GM12878 (cell line): Measurements from ENCODE around the gene TNIP1. TPM values are rescaled to one million over a fixed set of nuclear protein-coding genes. Genes with fewer than 3 reads are reported as not detected.

ENCODE experiments used
- DPF2 ChIP-seq: fragments of 450-650 bp; IDR thresholded peaks from 2 replicates; pipeline ENCODE4 v1.6.1; 2017; ENCODE audit warnings: mild to moderate bottlenecking
- FOS ChIP-seq: IDR thresholded peaks from 3 replicates; pipeline ENCODE4 v1.6.1; 2011; ENCODE audit warnings: borderline replicate concordance; ENCODE audit not compliant: insufficient read length; ENCODE audit errors: extremely low read depth
- HDGF ChIP-seq: fragments of 450-650 bp; IDR thresholded peaks from 2 replicates; pipeline ENCODE4 v1.6.1; 2016; ENCODE audit warnings: antibody characterized with exemption
- IKZF1 ChIP-seq: fragments of 450-650 bp; conservative IDR thresholded peaks from 2 replicates; pipeline ENCODE4 v1.6.1; 2017; ENCODE audit warnings: antibody characterized with exemption, mild to moderate bottlenecking
- JUND ChIP-seq: IDR thresholded peaks from 2 replicates; pipeline ENCODE4 v1.6.1; 2012; ENCODE audit warnings: low read depth, mild to moderate bottlenecking, low read length, improper control_type of control experiment, moderate library complexity
- NR2C1 ChIP-seq: fragments of 450-650 bp; IDR thresholded peaks from 2 replicates; pipeline ENCODE4 v1.6.1; 2017; ENCODE audit warnings: antibody characterized with exemption, mild to moderate bottlenecking, moderate library complexity
- POLR2A ChIP-seq: IDR thresholded peaks from 2 replicates; pipeline ENCODE4 v1.6.1; 2011; ENCODE audit warnings: low read depth, mild to moderate bottlenecking, low read length
- POLR2AphosphoS5 ChIP-seq: IDR thresholded peaks from 2 replicates; pipeline ENCODE4 v1.6.1; 2011; ENCODE audit warnings: mild to moderate bottlenecking, low read length, inconsistent platforms
- SPI1 ChIP-seq: IDR thresholded peaks from 2 replicates; pipeline ENCODE4 v1.6.1; 2011; ENCODE audit warnings: low read depth, mild to moderate bottlenecking, low read length, moderate library complexity, borderline replicate concordance; ENCODE audit not compliant: insufficient read depth
- WRNIP1 ChIP-seq: IDR thresholded peaks from 2 replicates; pipeline ENCODE4 v1.6.1; 2011; ENCODE audit warnings: low read depth, low read length, improper control_type of control experiment, borderline replicate concordance
- ZBED1 ChIP-seq: IDR thresholded peaks from 2 replicates; pipeline ENCODE4 v1.6.1; 2016; ENCODE audit warnings: borderline replicate concordance
- ZNF217 ChIP-seq: fragments of 450-650 bp; IDR thresholded peaks from 2 replicates; pipeline ENCODE4 v1.6.1; 2017; ENCODE audit warnings: antibody characterized with exemption, mild to moderate bottlenecking
- polyA plus RNA-seq, 11 experiments: library from polyadenylated mRNA; depleted of rRNA in 4 of 11; unstranded in 6 of 11; stranded (reverse) in 5 of 11; fragments of >200 nt; fragmentation: Nextera tagmentation in 4 of 11; fragmentation: Illumina TruSeq in 1 of 11; extraction: Ambion mirVana in 4 of 11; extraction: Trizol in 1 of 11; gene quantifications; 1 replicate in 1 of 11; 2 replicates in 10 of 11; pipeline versions ENCODE4 v1.2.1 to v1.2.3, GENCODE V29; 2011 to 2016; ENCODE audit warnings: inconsistent platforms in 2 of 11, missing spikeins in 2 of 11, low read depth in 1 of 11
- total RNA-seq, 4 experiments: library from RNA; depleted of rRNA in 3 of 4; stranded (reverse); fragments of >200 nt in 3 of 4; fragmentation: Illumina TruSeq in 1 of 4; extraction: Trizol in 1 of 4; gene quantifications; 2 replicates each; pipeline versions ENCODE4 v1.2.1 to v1.2.3, GENCODE V29; 2013 to 2021
- TF ChIP-seq, protein P1 (sequence below): fragments of 450-650 bp; formaldehyde crosslinking; IDR thresholded peaks from 2 replicates; pipeline ENCODE4 v1.5.0; 2022; ENCODE audit warnings: mild to moderate bottlenecking, missing genetic modification characterization
- TF ChIP-seq, protein P2 (sequence below): fragments of 450-650 bp; formaldehyde crosslinking; IDR thresholded peaks from 2 replicates; pipeline ENCODE4 v1.4.0; 2020; ENCODE audit warnings: mild to moderate bottlenecking, moderate library complexity
- TF ChIP-seq, protein P3 (sequence below): fragments of 450-650 bp; IDR thresholded peaks from 2 replicates; pipeline ENCODE4 v1.6.1; 2014; ENCODE audit warnings: mild to moderate bottlenecking
- TF ChIP-seq, protein P4 (sequence below): fragments of 450-650 bp; formaldehyde crosslinking; IDR thresholded peaks from 2 replicates; pipeline ENCODE4 v1.4.0; 2022; ENCODE audit warnings: mild to moderate bottlenecking, moderate library complexity

Gene TNIP1
- total and polyA plus RNA-seq, 10 of the 15 experiments (the other 5 are each of a cell fraction or from before 2014, with no cell fraction given) = 4.4 to 279 (median 150) TPM

DNA sequence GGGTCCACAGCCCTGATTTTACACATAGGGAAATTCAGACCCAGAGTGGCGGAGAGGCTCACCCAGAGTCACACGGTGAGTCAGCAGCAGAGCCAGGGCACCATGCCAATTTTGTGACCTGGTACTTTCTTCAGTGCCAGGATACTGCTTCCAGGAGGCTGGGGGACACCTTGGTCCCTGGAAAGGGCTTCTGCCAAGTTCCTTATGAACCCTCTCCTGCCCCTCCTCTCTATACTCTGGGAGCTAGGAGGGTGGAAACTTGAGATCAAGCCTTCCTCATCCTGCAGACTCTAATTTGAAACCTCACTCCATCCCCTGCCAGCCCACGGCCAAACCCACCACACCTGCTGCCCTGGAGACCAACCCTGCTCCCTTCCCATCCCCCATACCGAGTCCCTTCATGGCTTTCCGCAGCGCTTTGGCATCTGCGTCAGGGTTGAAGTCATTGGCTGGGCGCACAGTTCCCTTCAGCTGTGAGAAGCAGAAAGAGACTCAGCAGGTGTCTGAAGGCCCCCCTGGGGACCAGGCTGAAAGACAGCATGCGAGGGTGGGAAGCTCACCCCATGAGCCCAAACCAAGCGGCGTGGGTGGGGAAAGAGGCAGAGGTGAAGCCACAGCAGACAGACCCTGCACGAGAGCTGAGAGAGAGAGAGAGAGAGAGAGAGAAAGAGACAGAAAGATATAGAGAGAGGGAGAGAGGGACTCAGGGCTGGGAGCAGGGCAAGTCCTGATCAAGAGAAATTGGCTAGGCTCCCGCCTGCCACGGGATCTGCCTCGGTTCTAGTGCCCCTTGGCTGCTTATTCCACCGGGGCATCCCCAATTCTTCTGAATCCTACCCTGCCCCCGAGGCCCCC is 43.3 kb upstream of the TNIP1 start (continued):
- TF ChIP-seq ZBED1 (peak; percentile 90; the same call in 1 of the 2 replicates), DPF2 (peak; percentile 93), POLR2A (peak; percentile 57; the same call in 1 of the 2 replicates), ZNF217 (no peak), HDGF (0 out of 2 replicates have a peak, but pooled peaks have one; percentile 86), WRNIP1 (0 out of 2 replicates have a peak, but pooled peaks have one; percentile 25), IKZF1 (peak; percentile 94), JUND (no peak), NR2C1 (no peak; the same call in 1 of the 2 replicates), POLR2AphosphoS5 (no peak), FOS (no peak), SPI1 (peak; percentile 70)
- TF ChIP-seq, protein P1, sequence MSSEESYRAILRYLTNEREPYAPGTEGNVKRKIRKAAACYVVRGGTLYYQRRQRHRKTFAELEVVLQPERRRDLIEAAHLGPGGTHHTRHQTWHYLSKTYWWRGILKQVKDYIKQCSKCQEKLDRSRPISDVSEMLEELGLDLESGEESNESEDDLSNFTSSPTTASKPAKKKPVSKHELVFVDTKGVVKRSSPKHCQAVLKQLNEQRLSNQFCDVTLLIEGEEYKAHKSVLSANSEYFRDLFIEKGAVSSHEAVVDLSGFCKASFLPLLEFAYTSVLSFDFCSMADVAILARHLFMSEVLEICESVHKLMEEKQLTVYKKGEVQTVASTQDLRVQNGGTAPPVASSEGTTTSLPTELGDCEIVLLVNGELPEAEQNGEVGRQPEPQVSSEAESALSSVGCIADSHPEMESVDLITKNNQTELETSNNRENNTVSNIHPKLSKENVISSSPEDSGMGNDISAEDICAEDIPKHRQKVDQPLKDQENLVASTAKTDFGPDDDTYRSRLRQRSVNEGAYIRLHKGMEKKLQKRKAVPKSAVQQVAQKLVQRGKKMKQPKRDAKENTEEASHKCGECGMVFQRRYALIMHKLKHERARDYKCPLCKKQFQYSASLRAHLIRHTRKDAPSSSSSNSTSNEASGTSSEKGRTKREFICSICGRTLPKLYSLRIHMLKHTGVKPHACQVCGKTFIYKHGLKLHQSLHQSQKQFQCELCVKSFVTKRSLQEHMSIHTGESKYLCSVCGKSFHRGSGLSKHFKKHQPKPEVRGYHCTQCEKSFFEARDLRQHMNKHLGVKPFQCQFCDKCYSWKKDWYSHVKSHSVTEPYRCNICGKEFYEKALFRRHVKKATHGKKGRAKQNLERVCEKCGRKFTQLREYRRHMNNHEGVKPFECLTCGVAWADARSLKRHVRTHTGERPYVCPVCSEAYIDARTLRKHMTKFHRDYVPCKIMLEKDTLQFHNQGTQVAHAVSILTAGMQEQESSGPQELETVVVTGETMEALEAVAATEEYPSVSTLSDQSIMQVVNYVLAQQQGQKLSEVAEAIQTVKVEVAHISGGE = no peak
- TF ChIP-seq, protein P2, sequence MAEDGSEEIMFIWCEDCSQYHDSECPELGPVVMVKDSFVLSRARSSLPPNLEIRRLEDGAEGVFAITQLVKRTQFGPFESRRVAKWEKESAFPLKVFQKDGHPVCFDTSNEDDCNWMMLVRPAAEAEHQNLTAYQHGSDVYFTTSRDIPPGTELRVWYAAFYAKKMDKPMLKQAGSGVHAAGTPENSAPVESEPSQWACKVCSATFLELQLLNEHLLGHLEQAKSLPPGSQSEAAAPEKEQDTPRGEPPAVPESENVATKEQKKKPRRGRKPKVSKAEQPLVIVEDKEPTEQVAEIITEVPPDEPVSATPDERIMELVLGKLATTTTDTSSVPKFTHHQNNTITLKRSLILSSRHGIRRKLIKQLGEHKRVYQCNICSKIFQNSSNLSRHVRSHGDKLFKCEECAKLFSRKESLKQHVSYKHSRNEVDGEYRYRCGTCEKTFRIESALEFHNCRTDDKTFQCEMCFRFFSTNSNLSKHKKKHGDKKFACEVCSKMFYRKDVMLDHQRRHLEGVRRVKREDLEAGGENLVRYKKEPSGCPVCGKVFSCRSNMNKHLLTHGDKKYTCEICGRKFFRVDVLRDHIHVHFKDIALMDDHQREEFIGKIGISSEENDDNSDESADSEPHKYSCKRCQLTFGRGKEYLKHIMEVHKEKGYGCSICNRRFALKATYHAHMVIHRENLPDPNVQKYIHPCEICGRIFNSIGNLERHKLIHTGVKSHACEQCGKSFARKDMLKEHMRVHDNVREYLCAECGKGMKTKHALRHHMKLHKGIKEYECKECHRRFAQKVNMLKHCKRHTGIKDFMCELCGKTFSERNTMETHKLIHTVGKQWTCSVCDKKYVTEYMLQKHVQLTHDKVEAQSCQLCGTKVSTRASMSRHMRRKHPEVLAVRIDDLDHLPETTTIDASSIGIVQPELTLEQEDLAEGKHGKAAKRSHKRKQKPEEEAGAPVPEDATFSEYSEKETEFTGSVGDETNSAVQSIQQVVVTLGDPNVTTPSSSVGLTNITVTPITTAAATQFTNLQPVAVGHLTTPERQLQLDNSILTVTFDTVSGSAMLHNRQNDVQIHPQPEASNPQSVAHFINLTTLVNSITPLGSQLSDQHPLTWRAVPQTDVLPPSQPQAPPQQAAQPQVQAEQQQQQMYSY (CRISPR knock-in tag) = no peak
- TF ChIP-seq, protein P3, sequence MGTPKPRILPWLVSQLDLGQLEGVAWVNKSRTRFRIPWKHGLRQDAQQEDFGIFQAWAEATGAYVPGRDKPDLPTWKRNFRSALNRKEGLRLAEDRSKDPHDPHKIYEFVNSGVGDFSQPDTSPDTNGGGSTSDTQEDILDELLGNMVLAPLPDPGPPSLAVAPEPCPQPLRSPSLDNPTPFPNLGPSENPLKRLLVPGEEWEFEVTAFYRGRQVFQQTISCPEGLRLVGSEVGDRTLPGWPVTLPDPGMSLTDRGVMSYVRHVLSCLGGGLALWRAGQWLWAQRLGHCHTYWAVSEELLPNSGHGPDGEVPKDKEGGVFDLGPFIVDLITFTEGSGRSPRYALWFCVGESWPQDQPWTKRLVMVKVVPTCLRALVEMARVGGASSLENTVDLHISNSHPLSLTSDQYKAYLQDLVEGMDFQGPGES = no peak
- TF ChIP-seq, protein P4, sequence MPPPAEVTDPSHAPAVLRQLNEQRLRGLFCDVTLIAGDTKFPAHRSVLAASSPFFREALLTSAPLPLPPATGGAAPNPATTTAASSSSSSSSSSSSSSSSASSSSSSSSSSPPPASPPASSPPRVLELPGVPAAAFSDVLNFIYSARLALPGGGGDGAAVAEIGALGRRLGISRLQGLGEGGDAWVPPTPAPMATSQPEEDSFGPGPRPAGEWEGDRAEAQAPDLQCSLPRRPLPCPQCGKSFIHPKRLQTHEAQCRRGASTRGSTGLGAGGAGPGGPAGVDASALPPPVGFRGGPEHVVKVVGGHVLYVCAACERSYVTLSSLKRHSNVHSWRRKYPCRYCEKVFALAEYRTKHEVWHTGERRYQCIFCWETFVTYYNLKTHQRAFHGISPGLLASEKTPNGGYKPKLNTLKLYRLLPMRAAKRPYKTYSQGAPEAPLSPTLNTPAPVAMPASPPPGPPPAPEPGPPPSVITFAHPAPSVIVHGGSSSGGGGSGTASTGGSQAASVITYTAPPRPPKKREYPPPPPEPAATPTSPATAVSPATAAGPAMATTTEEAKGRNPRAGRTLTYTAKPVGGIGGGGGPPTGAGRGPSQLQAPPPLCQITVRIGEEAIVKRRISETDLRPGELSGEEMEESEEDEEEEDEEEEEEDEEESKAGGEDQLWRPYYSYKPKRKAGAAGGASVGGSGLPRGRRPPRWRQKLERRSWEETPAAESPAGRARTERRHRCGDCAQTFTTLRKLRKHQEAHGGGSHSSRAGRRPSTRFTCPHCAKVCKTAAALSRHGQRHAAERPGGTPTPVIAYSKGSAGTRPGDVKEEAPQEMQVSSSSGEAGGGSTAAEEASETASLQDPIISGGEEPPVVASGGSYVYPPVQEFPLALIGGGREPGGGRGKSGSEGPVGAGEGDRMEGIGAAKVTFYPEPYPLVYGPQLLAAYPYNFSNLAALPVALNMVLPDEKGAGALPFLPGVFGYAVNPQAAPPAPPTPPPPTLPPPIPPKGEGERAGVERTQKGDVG = no peak
